Measurements from ENCODE around the gene ZNF784. TPM values are rescaled to one million over a fixed set of nuclear protein-coding genes. Genes with fewer than 3 reads are reported as not detected.

Gene ZNF784
- total RNA-seq, 1 donor from 2014 or later: 12.4 TPM

DNA sequence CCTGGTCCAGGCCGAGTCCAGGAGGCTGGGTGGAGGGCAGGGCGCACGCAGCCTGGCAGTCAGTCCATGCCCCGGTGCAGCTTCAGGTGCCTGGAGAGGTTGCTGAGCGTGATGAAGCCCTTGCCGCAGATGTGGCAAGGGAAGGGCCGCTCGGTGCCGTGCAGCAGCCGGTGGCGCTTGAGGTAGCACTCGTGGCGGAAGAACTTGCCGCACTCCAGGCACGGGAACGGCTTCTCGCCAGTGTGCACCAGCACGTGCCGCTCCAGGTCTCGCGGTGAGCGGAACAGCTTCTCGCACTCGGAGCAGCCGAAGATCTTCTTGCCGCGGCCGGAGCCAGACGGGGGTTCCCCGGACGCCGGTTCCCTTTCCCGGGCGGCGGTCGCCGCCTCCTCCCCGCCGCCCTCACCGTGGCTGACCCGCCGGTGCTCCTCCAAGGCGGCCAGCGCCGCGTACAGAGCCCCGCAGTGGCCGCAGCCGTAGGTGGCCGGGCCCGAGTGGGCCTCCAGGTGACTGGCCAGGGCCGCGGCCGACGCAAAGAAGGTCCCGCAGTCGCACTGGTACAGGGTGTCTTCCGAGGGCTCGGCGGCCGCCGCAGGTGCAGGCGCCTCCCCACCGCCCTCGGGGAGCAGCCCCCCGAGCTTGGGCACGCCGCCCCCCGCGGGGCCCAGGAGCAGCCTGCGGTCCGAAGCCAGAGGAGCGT is 31.8 kb downstream of the ZNF784 start:
- H3K9me3 Mint-ChIP-seq: no peaks in the 10 kb centered on the region
- peaks cover 3% of the 10 kb centered on the region for H3K4me1 Mint-ChIP-seq
- no peak for DNase-seq (ENCODE audit: low read depth, low spot score)
- H3K36me3 Mint-ChIP-seq (ENCODE audit: low read depth): peaks cover 27% of the 10 kb centered on the region
- no peak overlapping the region for H3K4me3 Mint-ChIP-seq
- TF ChIP-seq, protein P1, sequence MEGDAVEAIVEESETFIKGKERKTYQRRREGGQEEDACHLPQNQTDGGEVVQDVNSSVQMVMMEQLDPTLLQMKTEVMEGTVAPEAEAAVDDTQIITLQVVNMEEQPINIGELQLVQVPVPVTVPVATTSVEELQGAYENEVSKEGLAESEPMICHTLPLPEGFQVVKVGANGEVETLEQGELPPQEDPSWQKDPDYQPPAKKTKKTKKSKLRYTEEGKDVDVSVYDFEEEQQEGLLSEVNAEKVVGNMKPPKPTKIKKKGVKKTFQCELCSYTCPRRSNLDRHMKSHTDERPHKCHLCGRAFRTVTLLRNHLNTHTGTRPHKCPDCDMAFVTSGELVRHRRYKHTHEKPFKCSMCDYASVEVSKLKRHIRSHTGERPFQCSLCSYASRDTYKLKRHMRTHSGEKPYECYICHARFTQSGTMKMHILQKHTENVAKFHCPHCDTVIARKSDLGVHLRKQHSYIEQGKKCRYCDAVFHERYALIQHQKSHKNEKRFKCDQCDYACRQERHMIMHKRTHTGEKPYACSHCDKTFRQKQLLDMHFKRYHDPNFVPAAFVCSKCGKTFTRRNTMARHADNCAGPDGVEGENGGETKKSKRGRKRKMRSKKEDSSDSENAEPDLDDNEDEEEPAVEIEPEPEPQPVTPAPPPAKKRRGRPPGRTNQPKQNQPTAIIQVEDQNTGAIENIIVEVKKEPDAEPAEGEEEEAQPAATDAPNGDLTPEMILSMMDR (conservative IDR thresholded peaks at IDR 0.05): no peak
- no peak overlapping the region for H3K27ac Mint-ChIP-seq (ENCODE audit: unreplicated experiment)
- no peaks in the 10 kb centered on the region for H3K27me3 Mint-ChIP-seq (ENCODE audit: low read depth)

DNA sequence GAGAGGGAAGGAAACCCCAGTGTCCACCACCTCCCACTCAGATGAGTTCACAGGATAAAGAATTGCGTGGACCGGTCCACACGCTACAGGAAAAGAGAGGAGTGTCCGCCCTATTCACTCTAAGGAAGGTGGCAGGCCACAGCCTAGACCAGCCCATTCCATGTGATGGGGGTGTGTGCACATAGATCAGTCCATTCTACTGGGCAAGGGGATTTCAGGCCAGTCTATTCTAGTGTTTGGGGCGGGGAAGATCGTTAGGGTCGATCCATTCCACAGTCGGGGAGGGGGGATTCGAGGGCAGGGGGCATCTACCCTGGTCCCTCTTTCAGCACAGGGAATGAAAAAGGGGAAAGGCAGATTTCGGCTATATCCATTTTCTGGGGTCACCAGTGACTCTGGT is 32.8 kb downstream of the ZNF784 start:
- TF ChIP-seq, protein P1 (conservative IDR thresholded peaks at IDR 0.05): no peak
- no peak overlapping the region for H3K27ac Mint-ChIP-seq (ENCODE audit: unreplicated experiment)
- peaks cover 23% of the 10 kb centered on the region for H3K36me3 Mint-ChIP-seq (ENCODE audit: low read depth)
- DNase-seq (ENCODE audit: low read depth, low spot score): no peak
- peaks cover 13% of the 10 kb centered on the region for H3K4me1 Mint-ChIP-seq
- H3K9me3 Mint-ChIP-seq: no peaks in the 10 kb centered on the region
- no peaks in the 10 kb centered on the region for H3K27me3 Mint-ChIP-seq (ENCODE audit: low read depth)
- H3K4me3 Mint-ChIP-seq: peak overlapping the region; percentile 57

DNA sequence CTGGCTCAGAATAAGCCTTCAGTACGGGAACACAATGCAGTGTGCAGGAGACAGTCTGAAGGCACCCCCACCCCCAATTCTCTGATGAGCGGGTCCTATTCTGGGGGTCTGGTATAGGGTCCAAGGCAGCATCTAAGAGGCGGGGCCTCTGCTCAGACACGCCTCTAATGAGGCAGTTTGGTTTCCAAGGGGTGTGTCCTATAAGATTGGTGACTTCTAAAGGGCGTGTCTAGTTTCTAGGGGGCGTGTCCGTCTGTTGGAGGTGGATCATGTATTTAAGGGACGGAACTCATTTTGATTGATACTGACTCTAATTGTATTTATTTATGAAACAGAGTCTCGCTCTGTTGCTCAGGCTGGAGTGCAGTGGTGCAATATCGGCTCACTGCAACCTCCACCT is 33.7 kb downstream of the ZNF784 start:
- Mint-ChIP-seq H3K9me3 (no peaks in the 10 kb centered on the region), H3K4me3 (peak overlapping the region; percentile 57), H3K27ac (ENCODE audit: unreplicated experiment) (no peak overlapping the region), H3K27me3 (ENCODE audit: low read depth) (no peaks in the 10 kb centered on the region), H3K4me1 (peaks cover 23% of the 10 kb centered on the region), H3K36me3 (ENCODE audit: low read depth) (peaks cover 14% of the 10 kb centered on the region)
- no peak for DNase-seq (ENCODE audit: low read depth, low spot score)
- TF ChIP-seq, protein P1 (conservative IDR thresholded peaks at IDR 0.05): no peak

DNA sequence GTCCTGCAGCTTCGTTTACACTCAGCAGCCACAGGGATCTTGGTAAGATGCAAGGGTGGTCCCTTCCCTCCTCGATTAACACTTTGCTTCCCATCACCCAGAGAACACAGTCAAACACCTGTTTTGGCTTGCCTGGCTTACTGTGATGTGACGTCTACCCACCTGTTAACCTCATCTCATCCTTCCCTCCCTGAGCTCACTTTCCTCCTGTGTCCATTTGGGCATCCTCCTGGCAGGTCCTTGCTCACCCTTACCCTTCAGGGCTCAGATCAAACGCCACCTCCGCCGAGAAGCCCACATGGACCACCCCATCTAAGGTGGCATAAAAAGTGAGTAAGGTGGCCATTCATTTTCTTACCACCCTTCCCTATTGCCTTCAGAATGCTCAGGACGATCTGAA is 34.3 kb downstream of the ZNF784 start:
- Mint-ChIP-seq H3K27ac (ENCODE audit: unreplicated experiment) (no peak overlapping the region), H3K4me1 (peaks cover 28% of the 10 kb centered on the region), H3K27me3 (ENCODE audit: low read depth) (no peaks in the 10 kb centered on the region), H3K4me3 (peak overlapping the region; percentile 57), H3K36me3 (ENCODE audit: low read depth) (peaks cover 9% of the 10 kb centered on the region), H3K9me3 (no peaks in the 10 kb centered on the region)
- no peak for DNase-seq (ENCODE audit: low read depth, low spot score)
- TF ChIP-seq, protein P1 (conservative IDR thresholded peaks at IDR 0.05): no peak

DNA sequence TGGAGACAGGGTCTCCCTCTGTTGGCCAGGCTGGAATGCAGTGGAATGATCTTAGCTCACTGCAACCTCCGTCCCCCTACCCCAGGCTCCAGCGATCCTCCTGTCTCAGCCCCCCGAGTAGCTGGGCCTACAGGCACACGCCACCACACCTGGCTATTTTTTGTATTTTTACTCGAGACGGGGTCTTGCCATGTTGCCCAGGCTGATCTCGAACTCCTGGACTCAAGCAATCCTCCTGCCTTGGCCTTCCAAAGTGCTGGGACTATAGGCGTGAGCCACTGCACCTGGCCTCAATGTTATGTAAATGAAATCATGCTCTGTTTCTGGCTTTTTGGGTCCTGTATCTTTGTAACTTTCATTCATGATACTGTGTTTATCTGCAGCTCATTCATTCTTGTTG is 35.6 kb downstream of the ZNF784 start:
- TF ChIP-seq, protein P1 (conservative IDR thresholded peaks at IDR 0.05): no peak
- Mint-ChIP-seq H3K4me1 (peaks cover 34% of the 10 kb centered on the region), H3K27ac (ENCODE audit: unreplicated experiment) (no peak overlapping the region), H3K27me3 (ENCODE audit: low read depth) (no peaks in the 10 kb centered on the region), H3K4me3 (peak overlapping the region; percentile 29), H3K9me3 (no peaks in the 10 kb centered on the region), H3K36me3 (ENCODE audit: low read depth) (peaks cover 4% of the 10 kb centered on the region)
- DNase-seq (ENCODE audit: low read depth, low spot score): no peak
